Mucosa of descending colon (tissue), 3 donors: ENCODE results near the gene RIN3. TPM values are rescaled to one million over a fixed set of nuclear protein-coding genes. Genes with fewer than 3 reads are reported as not detected.
A peak's percentile ranks its signal among the peaks of the same experiment; 100 is the strongest.

Source experiments
- ATAC-seq: fragments of 200-7000 bp; cut with Tn5 transposase; one replicate; pipeline ENCODE4 v1.9.1; 2020; ENCODE audit warnings: mild to moderate bottlenecking, moderate library complexity
- DNase-seq, 3 donors: peaks; one replicate each; pipeline ENCODE4 v3.0.0-alpha.2; 2020
- H3K36me3 ChIP-seq: fragments of 200-600 bp; one replicate; pipeline ENCODE4 v1.8.0; 2021; ENCODE audit warnings: low read depth, mild to moderate bottlenecking
- H3K4me1 ChIP-seq: fragments of 200-600 bp; one replicate; pipeline ENCODE4 v1.8.0; 2021; ENCODE audit warnings: low read depth, mild to moderate bottlenecking
- H3K4me3 ChIP-seq: fragments of 200-600 bp; one replicate; pipeline ENCODE4 v1.8.0; 2021; ENCODE audit warnings: mild to moderate bottlenecking
- H3K9me3 ChIP-seq: fragments of 200-600 bp; one replicate; pipeline ENCODE4 v1.8.0; 2021; ENCODE audit warnings: mild to moderate bottlenecking
- intact Hi-C, 2 donors: fragments of 100-400 bp; cut with DNase I in 1 of 2; cut with micrococcal nuclease in 1 of 2; formaldehyde crosslinking; loops; one replicate each; pipeline versions ENCODE4 v1.11.0 to v1.11.1; 2022; cut with DNase I, micrococcal nuclease
- total RNA-seq, 3 donors: library from RNA; stranded (reverse); fragmentation: NEBNext Ultra II Directional in 2 of 3; extraction: Animal tissue kit (Norgen Biotek cat#: 25700) in 2 of 3; gene quantifications; one replicate each; pipeline versions ENCODE4 v1.2.1 to v1.2.4, GENCODE V29; 2021 to 2023
- TF ChIP-seq, protein P1 (sequence below): fragments of 200-600 bp; IDR thresholded peaks from one replicate; pipeline ENCODE4 v1.8.0; 2022; ENCODE audit warnings: antibody characterized with exemption, mild to moderate bottlenecking
- donor health status: DM: no; HTN: no; CAD: no; lungs with moderate emphysema.
- donor health status: DM: no; HTN: no; CAD: no.
- donor health status: DM: no; HTN: yes; CAD: no.

RIN3 gene
- total RNA-seq, 3 donors from 2014 or later = 26.2 to 51.0 (median 32.9) TPM

DNA sequence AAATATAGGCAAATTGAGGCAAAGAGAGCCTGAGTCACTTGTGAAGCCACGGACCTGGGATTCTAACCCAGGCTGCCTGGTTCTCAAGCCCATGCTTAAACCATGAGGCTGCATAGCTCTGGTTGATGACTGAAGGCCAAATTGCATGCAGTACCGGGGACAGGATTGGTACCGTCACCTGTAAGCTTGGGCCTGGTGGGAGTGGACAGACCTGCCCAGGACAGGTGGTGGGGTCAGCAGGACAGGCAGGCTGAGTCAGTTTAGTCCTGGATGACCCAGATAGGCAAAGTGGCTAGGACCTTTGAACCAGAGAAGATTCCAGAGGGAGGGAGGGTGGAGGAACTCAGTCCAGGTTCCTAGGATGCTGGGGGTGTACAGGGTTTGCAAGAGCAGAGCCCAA is 25.8 kb downstream of the RIN3 start:
- TF ChIP-seq, protein P1, sequence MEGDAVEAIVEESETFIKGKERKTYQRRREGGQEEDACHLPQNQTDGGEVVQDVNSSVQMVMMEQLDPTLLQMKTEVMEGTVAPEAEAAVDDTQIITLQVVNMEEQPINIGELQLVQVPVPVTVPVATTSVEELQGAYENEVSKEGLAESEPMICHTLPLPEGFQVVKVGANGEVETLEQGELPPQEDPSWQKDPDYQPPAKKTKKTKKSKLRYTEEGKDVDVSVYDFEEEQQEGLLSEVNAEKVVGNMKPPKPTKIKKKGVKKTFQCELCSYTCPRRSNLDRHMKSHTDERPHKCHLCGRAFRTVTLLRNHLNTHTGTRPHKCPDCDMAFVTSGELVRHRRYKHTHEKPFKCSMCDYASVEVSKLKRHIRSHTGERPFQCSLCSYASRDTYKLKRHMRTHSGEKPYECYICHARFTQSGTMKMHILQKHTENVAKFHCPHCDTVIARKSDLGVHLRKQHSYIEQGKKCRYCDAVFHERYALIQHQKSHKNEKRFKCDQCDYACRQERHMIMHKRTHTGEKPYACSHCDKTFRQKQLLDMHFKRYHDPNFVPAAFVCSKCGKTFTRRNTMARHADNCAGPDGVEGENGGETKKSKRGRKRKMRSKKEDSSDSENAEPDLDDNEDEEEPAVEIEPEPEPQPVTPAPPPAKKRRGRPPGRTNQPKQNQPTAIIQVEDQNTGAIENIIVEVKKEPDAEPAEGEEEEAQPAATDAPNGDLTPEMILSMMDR = no peak
- H3K4me1 ChIP-seq = peaks cover 32% of the 10 kb centered on the region
- no peaks in the 10 kb centered on the region for H3K36me3 ChIP-seq
- ATAC-seq (no peak), DNase-seq (peak in 2 of 3 donors; percentile 31 to 44)
- intact Hi-C loops = no loop called here
- no peaks in the 10 kb centered on the region for H3K9me3 ChIP-seq
- no peak overlapping the region for H3K4me3 ChIP-seq

DNA sequence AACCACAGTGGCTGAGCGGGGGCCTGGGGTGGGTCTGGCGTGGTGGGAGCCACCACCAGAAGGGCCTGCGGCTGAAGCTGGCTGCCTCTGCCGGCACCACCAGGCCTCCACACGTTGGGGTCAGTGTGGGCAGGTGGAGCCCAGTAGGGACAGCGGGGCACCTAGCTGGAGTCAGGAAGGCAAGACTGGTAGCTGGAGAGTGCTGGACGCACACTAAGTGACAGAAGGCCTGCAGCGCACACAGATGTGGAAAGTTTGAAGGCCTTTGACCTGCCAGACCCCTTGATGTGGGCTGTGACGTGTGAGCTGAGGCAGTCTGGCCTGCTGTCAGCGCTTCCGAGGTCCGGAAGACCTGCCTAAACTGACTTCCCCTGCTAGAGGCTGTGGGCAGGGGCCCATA is 26.3 kb downstream of the RIN3 start:
- ATAC-seq = peak; percentile 1
- TF ChIP-seq, protein P1 = no peak
- no peak overlapping the region for H3K4me3 ChIP-seq
- H3K9me3 ChIP-seq = no peaks in the 10 kb centered on the region
- DNase-seq = peak in 2 of 3 donors; percentile 47 to 67
- peaks cover 32% of the 10 kb centered on the region for H3K4me1 ChIP-seq
- intact Hi-C loops = no loop called here
- no peaks in the 10 kb centered on the region for H3K36me3 ChIP-seq

DNA sequence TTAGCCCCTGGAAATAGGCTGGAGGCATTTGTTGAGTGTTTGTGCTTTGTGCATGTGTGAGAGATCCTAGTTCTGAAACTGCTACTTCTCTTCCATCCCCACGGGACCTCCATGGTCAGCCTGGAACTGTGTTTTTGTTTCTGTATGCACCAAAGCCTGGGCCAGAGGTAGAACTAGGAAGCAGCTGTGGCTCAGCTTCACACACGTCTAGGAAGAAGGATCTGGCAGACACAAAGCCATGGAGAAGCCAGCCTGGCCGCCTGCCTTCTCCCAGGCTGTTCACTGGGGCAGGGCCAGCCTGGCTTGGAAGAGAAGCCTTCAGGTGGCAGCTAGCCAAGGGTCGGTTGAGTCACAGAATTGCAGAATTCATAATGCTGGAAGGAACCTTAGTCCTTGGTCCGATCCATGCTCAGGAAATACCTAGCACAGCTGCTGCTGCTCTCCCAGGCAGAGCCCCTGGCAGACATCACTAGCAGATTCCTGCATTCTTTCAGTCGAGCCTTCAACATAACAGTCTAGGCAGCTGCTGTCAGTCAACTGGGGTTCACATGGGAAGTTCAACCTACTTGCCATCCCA is 27.0 kb downstream of the RIN3 start:
- no peaks in the 10 kb centered on the region for H3K36me3 ChIP-seq
- intact Hi-C loops = no loop called here
- peak; percentile 89 for ATAC-seq
- TF ChIP-seq, protein P1 = no peak
- H3K4me1 ChIP-seq = peaks cover 32% of the 10 kb centered on the region
- H3K9me3 ChIP-seq = no peaks in the 10 kb centered on the region
- no peak overlapping the region for H3K4me3 ChIP-seq
- peak; percentile 84 to 88 (median 87) for DNase-seq

DNA sequence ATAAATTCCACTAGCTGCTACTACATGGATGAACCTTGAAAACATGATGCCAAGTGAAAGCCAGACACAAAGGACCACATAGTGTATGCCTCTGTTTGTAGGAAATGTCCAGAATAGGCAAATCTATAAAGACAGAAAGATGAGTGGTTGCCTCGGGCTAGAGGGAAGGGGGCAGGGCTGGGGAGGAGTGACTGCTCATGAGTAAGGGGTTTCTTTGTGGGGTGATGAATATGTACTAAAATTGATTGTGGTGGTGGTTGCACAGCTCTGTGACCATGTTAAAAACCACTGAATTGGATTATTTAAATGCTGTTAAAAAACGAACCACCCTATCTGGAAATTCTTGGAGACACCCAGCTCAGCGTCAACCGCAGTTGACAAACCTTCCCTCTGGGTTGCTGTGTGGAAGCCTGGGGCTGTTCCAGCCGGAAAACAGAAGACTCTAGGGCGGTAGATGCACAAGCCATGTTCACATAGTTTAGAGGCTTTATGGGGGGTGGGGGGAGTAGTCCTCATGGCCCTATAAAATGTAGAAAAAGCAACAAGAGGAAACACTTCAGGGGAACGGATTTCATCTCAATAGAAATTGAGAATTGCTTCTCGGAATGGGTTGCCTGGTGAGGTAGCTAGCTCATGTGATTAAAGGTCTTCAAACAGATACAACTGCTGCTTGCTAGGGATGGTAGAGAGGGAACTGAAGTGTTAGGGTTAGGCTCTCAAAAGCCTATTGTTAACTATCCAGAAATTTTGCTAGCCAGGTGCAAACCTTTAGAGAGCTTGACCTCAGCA is 29.4 kb downstream of the RIN3 start:
- peaks cover 30% of the 10 kb centered on the region for H3K4me1 ChIP-seq
- TF ChIP-seq, protein P1 = no peak
- DNase-seq (peak in 1 of 3 donors; percentile 7), ATAC-seq (no peak)
- intact Hi-C loops = no loop called here
- no peaks in the 10 kb centered on the region for H3K9me3 ChIP-seq
- H3K36me3 ChIP-seq = no peaks in the 10 kb centered on the region
- no peak overlapping the region for H3K4me3 ChIP-seq

DNA sequence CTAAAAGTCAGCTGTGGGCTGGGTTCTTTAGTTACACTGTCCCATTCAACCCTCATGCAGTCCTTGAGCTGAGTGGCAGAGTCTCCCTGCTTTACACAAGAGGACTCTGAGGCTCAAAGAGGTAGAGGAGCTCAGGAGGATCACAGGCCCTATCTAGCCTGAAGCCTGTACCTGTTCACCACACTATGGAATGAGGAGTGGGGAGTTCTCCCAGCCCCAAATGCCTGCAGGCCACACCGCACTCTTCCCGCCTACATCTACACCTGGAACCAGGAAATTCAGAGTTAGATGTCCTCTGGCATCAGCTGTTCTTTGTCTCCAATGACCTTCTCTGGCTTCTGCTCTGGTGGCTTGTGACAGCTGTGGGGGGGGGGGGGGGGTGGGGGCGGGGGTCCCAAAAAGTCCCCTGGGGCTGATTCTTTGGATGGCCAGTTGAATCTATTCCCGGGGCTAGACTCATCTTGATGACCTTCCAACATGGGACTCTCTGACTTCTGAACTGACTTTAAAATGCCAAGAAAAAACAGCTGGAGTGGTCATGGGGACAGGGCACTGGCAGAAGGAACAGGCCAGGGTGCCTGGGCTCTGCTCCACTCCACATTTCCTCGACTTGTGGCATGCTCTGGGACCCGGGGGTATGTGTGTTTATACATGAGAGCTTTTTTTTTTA is 30.6 kb downstream of the RIN3 start:
- intact Hi-C loops = no loop called here
- Histone ChIP-seq H3K4me1 (peaks cover 25% of the 10 kb centered on the region), H3K4me3 (no peak overlapping the region), H3K9me3 (no peaks in the 10 kb centered on the region), H3K36me3 (no peaks in the 10 kb centered on the region)
- TF ChIP-seq, protein P1 = no peak
- peak in 1 of 3 donors; percentile 19 for DNase-seq
- ATAC-seq = no peak
